Measurements from ENCODE around the gene SULT1B1.

Gene SULT1B1

GRCh38 chr4:69754926-69755580 lies 5.4 kb downstream of the SULT1B1 start:
- DNase-seq (ENCODE audit: low read depth): no peak
- no peak overlapping the region for H3K4me3 ChIP-seq (ENCODE audit: low read depth, low read length)
- TF ChIP-seq, protein P1, sequence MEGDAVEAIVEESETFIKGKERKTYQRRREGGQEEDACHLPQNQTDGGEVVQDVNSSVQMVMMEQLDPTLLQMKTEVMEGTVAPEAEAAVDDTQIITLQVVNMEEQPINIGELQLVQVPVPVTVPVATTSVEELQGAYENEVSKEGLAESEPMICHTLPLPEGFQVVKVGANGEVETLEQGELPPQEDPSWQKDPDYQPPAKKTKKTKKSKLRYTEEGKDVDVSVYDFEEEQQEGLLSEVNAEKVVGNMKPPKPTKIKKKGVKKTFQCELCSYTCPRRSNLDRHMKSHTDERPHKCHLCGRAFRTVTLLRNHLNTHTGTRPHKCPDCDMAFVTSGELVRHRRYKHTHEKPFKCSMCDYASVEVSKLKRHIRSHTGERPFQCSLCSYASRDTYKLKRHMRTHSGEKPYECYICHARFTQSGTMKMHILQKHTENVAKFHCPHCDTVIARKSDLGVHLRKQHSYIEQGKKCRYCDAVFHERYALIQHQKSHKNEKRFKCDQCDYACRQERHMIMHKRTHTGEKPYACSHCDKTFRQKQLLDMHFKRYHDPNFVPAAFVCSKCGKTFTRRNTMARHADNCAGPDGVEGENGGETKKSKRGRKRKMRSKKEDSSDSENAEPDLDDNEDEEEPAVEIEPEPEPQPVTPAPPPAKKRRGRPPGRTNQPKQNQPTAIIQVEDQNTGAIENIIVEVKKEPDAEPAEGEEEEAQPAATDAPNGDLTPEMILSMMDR (IDR thresholded peaks at IDR 0.05; ENCODE audit: low read depth, low read length, missing control alignments): no peak
- in situ Hi-C loops (cut with HindIII; ENCODE audit: low sequenced_read_pairs): no loop called here

DNA sequence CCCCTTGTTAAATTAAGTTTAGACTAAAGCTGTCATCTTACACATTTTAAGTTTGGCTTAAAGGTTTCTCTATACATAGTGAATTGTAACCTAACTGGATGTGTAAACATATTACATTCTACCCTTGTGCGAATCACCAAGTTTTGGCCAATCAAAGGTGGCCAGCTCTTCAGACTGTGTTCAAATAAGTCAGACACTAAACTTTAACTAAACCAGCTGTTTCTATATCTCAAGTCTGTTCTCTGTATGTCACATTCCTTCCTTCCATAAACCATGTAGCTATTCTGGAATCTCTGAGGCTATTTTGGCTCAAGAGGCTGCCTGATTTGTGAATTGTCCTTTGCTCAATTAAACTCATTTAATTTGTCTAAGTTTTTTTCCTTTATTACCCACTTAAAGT lies 6.7 kb downstream of the SULT1B1 start:
- in situ Hi-C loops (cut with HindIII; ENCODE audit: low sequenced_read_pairs): no loop called here
- TF ChIP-seq, protein P1 (IDR thresholded peaks at IDR 0.05; ENCODE audit: low read depth, low read length, missing control alignments): no peak
- no peak overlapping the region for H3K4me3 ChIP-seq (ENCODE audit: low read depth, low read length)
- no peak for DNase-seq (ENCODE audit: low read depth)

GRCh38 chr4:69750346-69750745 lies 10.1 kb downstream of the SULT1B1 start:
- DNase-seq (ENCODE audit: low read depth): no peak
- in situ Hi-C loops (cut with HindIII; ENCODE audit: low sequenced_read_pairs): no loop called here
- TF ChIP-seq, protein P1 (IDR thresholded peaks at IDR 0.05; ENCODE audit: low read depth, low read length, missing control alignments): no peak

GRCh38 chr4:69749771-69750170 lies 10.6 kb downstream of the SULT1B1 start:
- TF ChIP-seq, protein P1 (IDR thresholded peaks at IDR 0.05; ENCODE audit: low read depth, low read length, missing control alignments): no peak
- no peak for DNase-seq (ENCODE audit: low read depth)
- in situ Hi-C loops (cut with HindIII; ENCODE audit: low sequenced_read_pairs): no loop called here
- no peak overlapping the region for H3K4me3 ChIP-seq (ENCODE audit: low read depth, low read length)

More at GRCh38 chr4:69750346-69750745, 10.1 kb downstream of the SULT1B1 start:
- no peak overlapping the region for H3K4me3 ChIP-seq (ENCODE audit: low read depth, low read length)

- H3K4me3 ChIP-seq (ENCODE audit: low read depth, low read length): no peak overlapping the region
- in situ Hi-C loops (cut with HindIII; ENCODE audit: low sequenced_read_pairs): no loop called here
- no peak for DNase-seq (ENCODE audit: low read depth)
- TF ChIP-seq, protein P1 (IDR thresholded peaks at IDR 0.05; ENCODE audit: low read depth, low read length, missing control alignments): no peak
These were observed 12.2 kb downstream of the SULT1B1 start for GRCh38 chr4:69748173-69748572.

GRCh38 chr4:69744157-69744478 lies 16.3 kb downstream of the SULT1B1 start:
- no peak for DNase-seq (ENCODE audit: low read depth)
- no peak overlapping the region for H3K4me3 ChIP-seq (ENCODE audit: low read depth, low read length)
- in situ Hi-C loops (cut with HindIII; ENCODE audit: low sequenced_read_pairs): no loop called here
- TF ChIP-seq, protein P1 (IDR thresholded peaks at IDR 0.05; ENCODE audit: low read depth, low read length, missing control alignments): no peak

Measured in astrocyte of the cerebellum (primary cell).